DMS79 (cell line): Measurements from ENCODE around the gene KIAA1755.

Experiments
- DNase-seq: peaks from one replicate; lab custom pipeline; 2025; lab: John Stamatoyannopoulos, UW

Gene KIAA1755

GRCh38 chr20:38219006-38219950, 41.3 kb downstream of the KIAA1755 start:
- DNase-seq = no peak

DNA sequence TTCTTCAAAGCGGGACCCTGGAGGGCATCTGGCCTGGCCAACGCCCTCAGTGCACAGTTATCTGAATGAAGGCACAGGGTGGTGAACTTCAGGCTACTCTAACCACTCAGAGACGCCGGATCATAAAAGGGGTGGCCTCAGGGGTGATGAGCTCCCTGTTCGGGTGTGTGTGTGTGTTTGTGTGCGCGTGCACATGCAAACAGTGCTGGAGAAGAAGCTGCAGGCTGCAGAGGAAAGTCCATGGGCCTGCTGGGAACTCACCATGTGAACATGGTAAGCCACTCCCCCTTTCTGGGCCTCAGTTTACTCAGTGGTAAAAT, 42.0 kb downstream of the KIAA1755 start:
- DNase-seq = no peak

GRCh38 chr20:38217791-38218565, 42.6 kb downstream of the KIAA1755 start:
- no peak for DNase-seq

DNA sequence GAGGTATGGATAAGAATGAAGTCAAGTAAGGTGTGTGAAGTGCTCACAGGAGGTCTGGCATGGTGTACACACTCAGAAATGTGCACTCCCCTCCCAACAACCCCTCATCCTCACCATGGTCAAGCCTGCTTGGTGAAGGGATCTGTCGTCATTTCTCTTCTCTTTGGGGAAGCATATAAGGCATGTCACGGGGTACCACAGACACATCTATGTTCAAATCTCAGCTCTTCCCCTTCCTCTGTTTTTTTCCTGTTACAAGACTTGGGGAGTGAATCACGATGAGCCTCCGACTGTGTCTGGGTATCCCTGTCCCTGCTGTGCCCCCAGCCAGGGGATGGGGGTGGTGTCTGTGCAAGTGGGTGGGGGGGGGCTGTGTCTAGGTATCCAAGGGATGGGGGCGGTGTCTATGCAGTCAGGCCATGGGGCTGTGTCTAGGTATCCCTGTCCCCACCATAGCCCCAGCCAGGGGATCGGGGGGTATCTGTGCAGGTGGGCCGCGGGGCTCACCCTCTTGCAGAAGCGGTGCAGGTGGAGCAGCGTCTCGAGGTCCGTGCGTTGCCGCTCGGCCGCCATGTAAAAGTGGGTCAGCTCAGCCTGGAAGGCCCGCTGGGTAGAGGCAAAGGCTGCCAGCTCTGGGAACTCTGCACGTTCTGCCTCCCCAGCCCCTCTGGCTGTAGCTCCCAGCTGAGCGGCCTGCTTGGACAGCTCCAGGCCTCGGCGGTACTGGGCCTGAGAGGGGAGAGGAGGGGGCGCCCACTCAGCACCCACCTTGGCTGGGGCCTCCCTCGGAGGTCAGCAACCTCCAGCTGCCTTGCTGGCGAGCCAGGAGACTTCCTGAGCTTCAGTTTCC, 43.6 kb downstream of the KIAA1755 start:
- no peak for DNase-seq

- no peak for DNase-seq
Measured at GRCh38 chr20:38216201-38216600, 44.3 kb downstream of the KIAA1755 start.

GRCh38 chr20:38215194-38216182, 45.0 kb downstream of the KIAA1755 start:
- no peak for DNase-seq

GRCh38 chr20:38214256-38215193, 46.0 kb downstream of the KIAA1755 start:
- DNase-seq = no peak

GRCh38 chr20:38213607-38213940, 47.0 kb downstream of the KIAA1755 start:
- no peak for DNase-seq

DNA sequence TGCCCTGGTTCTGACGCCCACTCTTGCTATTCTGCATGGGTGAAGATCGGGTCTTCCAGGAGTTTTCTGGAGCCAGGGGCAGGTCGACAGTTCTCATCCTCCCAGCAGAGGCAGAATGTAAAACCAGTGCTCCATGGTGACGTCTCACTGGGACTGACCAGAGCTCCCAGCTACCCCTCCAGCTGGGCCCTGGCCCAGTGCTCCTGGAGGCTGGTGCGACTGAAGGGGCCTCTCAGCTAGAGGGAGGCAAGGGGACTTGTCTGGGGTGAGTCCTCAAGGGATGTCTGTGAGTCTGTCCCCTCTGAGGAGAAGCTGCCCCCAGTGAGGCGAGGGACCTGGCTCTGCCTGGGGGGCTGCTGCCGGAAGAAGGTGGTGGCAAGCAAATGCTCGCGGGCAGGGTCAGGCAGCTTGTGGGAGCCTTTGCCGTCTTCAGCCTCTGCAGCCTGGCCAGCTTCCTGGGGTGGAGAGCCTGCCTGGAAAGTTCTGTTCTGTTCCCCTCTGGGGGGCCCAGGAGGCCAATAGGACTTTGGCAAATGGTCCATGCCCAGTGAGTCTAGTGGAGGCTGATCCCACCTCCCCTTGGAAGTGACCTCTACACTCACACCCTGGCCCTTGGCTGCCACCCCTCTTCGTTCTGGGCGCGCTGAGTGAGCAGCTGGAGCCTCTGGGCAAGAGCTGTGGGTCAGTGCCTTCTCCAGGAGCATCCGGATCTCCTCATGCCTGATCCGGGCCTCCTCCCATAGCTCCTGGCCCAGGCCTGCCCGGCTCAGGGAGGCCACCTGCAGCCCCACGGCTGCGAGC, 47.5 kb downstream of the KIAA1755 start:
- DNase-seq = no peak

- DNase-seq = no peak
Measured at GRCh38 chr20:38211200-38212097, 49.1 kb downstream of the KIAA1755 start.

- DNase-seq = no peak
Measured at GRCh38 chr20:38210741-38211140, 49.8 kb downstream of the KIAA1755 start.

- DNase-seq = no peak
Measured at GRCh38 chr20:38209736-38210405, 50.7 kb downstream of the KIAA1755 start.

DNA sequence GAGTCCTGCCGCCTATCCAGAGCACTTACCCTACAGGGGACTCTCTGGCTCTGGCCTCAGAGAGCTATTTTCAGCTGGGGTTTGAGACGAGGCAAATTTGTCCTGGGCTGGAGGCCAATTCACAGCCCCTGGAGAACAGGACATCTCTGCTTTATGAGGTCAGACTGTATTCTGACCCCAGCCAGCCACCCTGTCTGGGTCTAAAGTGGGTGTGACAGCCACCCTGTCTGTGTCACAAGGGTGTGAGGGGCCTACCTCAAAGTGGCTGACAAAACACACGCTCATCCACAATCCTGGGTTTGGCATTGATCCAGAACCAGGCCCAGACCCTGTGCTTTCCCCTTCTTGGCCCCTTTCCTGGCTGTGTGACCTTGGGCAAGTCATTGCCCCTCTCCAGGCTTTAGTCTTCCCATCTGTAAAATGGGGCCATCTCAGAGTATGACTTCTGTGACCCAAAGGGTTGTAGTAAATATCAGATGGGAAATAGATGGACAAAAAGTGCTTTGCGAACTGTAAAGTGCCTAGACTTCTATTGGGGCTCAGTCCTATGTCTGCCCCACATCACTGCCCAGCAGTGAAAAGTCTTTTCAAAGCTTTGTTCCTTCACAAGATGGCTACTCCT, 51.4 kb downstream of the KIAA1755 start:
- DNase-seq = no peak

DNA sequence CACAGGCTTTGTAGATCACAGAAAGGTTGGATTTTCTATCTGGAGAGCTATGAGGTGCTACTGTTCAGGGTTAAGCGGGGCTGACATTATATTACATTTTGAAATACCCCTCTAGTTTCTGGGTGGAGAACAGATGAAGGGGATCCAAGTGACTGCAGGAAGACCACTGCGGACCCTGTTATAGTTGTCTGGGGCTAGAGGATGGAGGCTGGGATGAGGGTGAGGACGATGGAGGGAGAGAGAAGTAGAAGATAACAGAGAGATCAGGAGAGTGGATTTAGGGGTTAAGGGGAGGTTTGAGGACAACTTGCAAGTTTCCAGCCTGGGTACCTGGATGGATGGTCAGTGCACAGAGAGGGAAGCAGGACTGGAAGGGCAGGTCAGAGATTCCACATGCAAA, 52.0 kb downstream of the KIAA1755 start:
- DNase-seq = no peak

DNA sequence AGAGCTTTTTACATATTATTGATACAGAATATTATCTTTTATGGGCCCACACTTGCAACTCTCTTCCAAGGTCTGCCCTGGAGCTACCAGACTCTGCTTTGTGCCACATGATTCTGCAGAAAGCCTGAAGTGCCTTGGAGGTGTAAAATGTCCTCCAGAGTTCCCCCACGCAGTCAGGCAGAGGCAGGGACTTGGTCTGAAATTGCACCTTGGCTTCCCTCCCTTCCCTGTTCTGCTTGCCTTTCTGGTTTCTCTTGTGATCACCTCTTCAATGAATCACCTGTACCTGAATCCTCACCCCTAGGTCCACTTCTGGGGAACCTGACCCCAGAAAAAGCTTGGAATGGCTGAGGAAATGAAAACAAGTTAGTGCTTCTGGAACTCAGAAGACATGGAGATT, 52.4 kb downstream of the KIAA1755 start:
- no peak for DNase-seq

GRCh38 chr20:38207621-38208020, 52.9 kb downstream of the KIAA1755 start:
- no peak for DNase-seq

GRCh38 chr20:38205001-38205400, 55.5 kb downstream of the KIAA1755 start:
- DNase-seq = no peak
